T-cell (primary cell): ENCODE data around the gene DCAF4. TPM values are rescaled to one million over a fixed set of nuclear protein-coding genes. Genes with fewer than 3 reads are reported as not detected.

ENCODE experiments used
- ATAC-seq, 4 experiments: fragments of 200-7000 bp in 3 of 4; fragments of 150-1000 bp in 1 of 4; cut with Tn5 transposase; replicated peaks in 1 of 4; 1 replicate in 3 of 4; 2 replicates in 1 of 4; pipeline ENCODE4 v1.10.0; 2021; ENCODE audit warnings: moderate library complexity in 3 of 4, mild to moderate bottlenecking in 2 of 4, moderate number of reproducible peaks in 1 of 4
- CTCF ChIA-PET, 2 donors: fragments of 300-600 bp; sonication (Branson Sonifier 250); formaldehyde crosslinking; loops; one replicate each; lab custom pipeline; 2022; ENCODE audit warnings: antibody characterized with exemption in 2 of 2; lab: Charles Lee
- POLR2A ChIA-PET, 2 donors: fragments of 300-600 bp; sonication (Branson Sonifier 250); formaldehyde crosslinking; loops; one replicate each; lab custom pipeline; 2022; ENCODE audit warnings: antibody characterized with exemption in 2 of 2; lab: Charles Lee
- DNase-seq, 35 experiments: peaks; one replicate each; pipeline versions ENCODE4 v3.0.0 to v3.0.0-alpha.2; 2013 to 2023
- H3K27ac ChIP-seq: one replicate; pipeline ENCODE4 v1.5.1; 2013; ENCODE audit warnings: low read length
- H3K27me3 ChIP-seq, 2 experiments: replicated peaks in 1 of 2; 1 replicate in 1 of 2; 2 replicates in 1 of 2; pipeline versions ENCODE4 v1.6.1 to v1.7.0; 2013; ENCODE audit warnings: low read length in 1 of 2, mixed read lengths in 1 of 2; ENCODE audit not compliant: control insufficient read depth in 2 of 2, insufficient read depth in 2 of 2; ENCODE audit errors: extremely low read depth in 1 of 2
- H3K36me3 ChIP-seq, 2 donors: 1 replicate in 1 of 2; 2 replicates in 1 of 2; pipeline versions ENCODE4 v1.6.1 to v1.7.0; 2013; ENCODE audit warnings: low read length in 1 of 2; ENCODE audit not compliant: control insufficient read depth in 2 of 2, insufficient read depth in 1 of 2; ENCODE audit errors: extremely low read depth in 1 of 2
- H3K4me1 ChIP-seq, 2 experiments: 1 replicate in 1 of 2; 2 replicates in 1 of 2; pipeline versions ENCODE4 v1.6.1 to v1.7.0; 2013; ENCODE audit warnings: low read length in 2 of 2, mixed read lengths in 1 of 2; ENCODE audit not compliant: insufficient read depth in 2 of 2, control insufficient read depth in 1 of 2; ENCODE audit errors: extremely low read depth in 1 of 2
- H3K4me3 ChIP-seq, 2 donors: 1 replicate in 1 of 2; 2 replicates in 1 of 2; pipeline versions ENCODE4 v1.5.1 to v1.7.0; 2013; ENCODE audit warnings: mild to moderate bottlenecking in 2 of 2, low read length in 1 of 2, moderate library complexity in 1 of 2; ENCODE audit not compliant: control insufficient read depth in 1 of 2; ENCODE audit errors: extremely low read depth in 1 of 2
- H3K9me3 ChIP-seq: 2 replicates; pipeline ENCODE4 v1.7.0; 2013
- H3K27ac Mint-ChIP-seq, 2 donors: one replicate each; pipeline ENCODE4 v1.8.0; 2020 to 2021; ENCODE audit warnings: mild to moderate bottlenecking in 2 of 2, mixed read lengths in 2 of 2
- H3K27me3 Mint-ChIP-seq, 2 donors: one replicate each; pipeline ENCODE4 v1.8.0; 2021 to 2022; ENCODE audit warnings: mixed read lengths in 2 of 2
- H3K36me3 Mint-ChIP-seq: one replicate; pipeline ENCODE4 v1.8.0; 2021; ENCODE audit warnings: mixed read lengths
- H3K4me1 Mint-ChIP-seq, 3 donors: one replicate each; pipeline ENCODE4 v1.8.0; 2020 to 2022; ENCODE audit warnings: mixed read lengths in 3 of 3, mild to moderate bottlenecking in 1 of 3
- H3K4me3 Mint-ChIP-seq, 3 donors: one replicate each; pipeline ENCODE4 v1.8.0; 2020 to 2022; ENCODE audit warnings: mild to moderate bottlenecking in 3 of 3, mixed read lengths in 3 of 3, moderate library complexity in 3 of 3
- H3K9me3 Mint-ChIP-seq, 3 donors: one replicate each; pipeline ENCODE4 v1.8.0; 2020 to 2022; ENCODE audit warnings: mixed read lengths in 3 of 3
- WGBS: methylation state at CpG from one replicate; pipeline ENCODE4 v1.1.5; 2013; ENCODE audit warnings: missing lambda C conversion rate; ENCODE audit not compliant: insufficient coverage; 5-methylcytosine and 5-hydroxymethylcytosine counted together
- total RNA-seq, 35 experiments: library from RNA in 6 of 35; stranded (reverse) in 6 of 35; fragments of 120-200 nt in 1 of 35; gene quantifications; one replicate each; pipeline versions ENCODE4 v1.2.1 to v1.2.4 and lab custom pipeline; 2013 to 2026

Gene DCAF4
- total RNA-seq, 5 donors from 2014 or later (not counting 1 experiment from before 2014, with no cell fraction given) = 21.3 to 36.4 (median 25.4) TPM

GRCh38 chr14:72975770-72976169, 49.5 kb downstream of the DCAF4 start:
- no peak for ATAC-seq
- no peak overlapping the region for H3K27ac ChIP-seq
- Mint-ChIP-seq H3K27ac (no peak overlapping the region), H3K27me3 (no peaks in the 10 kb centered on the region), H3K36me3 (peaks cover 51% of the 10 kb centered on the region), H3K9me3 (no peaks in the 10 kb centered on the region), H3K4me1 (no peaks in the 10 kb centered on the region), H3K4me3 (no peak overlapping the region)
- H3K4me1 ChIP-seq = no peaks in the 10 kb centered on the region
- no peak overlapping the region for H3K4me3 ChIP-seq
- H3K9me3 ChIP-seq = no peaks in the 10 kb centered on the region
- no CpG with 5 or more reads among the region's 4 CpGs for WGBS
- no peaks in the 10 kb centered on the region for H3K27me3 ChIP-seq
- no peak for DNase-seq
- H3K36me3 ChIP-seq = peaks cover 21 to 64% of the 10 kb centered on the region in 2 donors
- POLR2A ChIA-PET = no interaction called here
- CTCF ChIA-PET = no interaction called here

- H3K9me3 ChIP-seq = no peaks in the 10 kb centered on the region
- ChIA-PET POLR2A (no interaction called here), CTCF (interaction anchor here in 1 of 2 donors (1.6 kb wide), 1 partner anchor 30 kb away, joined by 3 read pairs; no protein-coding TSS in a partner anchor)
- no peaks in the 10 kb centered on the region for H3K27me3 ChIP-seq
- H3K36me3 Mint-ChIP-seq = peaks cover 55% of the 10 kb centered on the region
- H3K27ac ChIP-seq = no peak overlapping the region
- H3K4me3 Mint-ChIP-seq = no peak overlapping the region
- H3K4me3 ChIP-seq = no peak overlapping the region
- H3K4me1 Mint-ChIP-seq = no peaks in the 10 kb centered on the region
- no peaks in the 10 kb centered on the region for H3K9me3 Mint-ChIP-seq
- peaks cover 16 to 60% of the 10 kb centered on the region in 2 donors for H3K36me3 ChIP-seq
- no peaks in the 10 kb centered on the region for H3K4me1 ChIP-seq
- no peaks in the 10 kb centered on the region for H3K27me3 Mint-ChIP-seq
- DNase-seq (no peak), ATAC-seq (no peak)
- H3K27ac Mint-ChIP-seq = no peak overlapping the region
- WGBS = 89% methylated on average over 6 of the region's 9 CpGs
These were observed 52.6 kb downstream of the DCAF4 start for GRCh38 chr14:72978856-72979255.

- Histone ChIP-seq H3K4me1 (no peaks in the 10 kb centered on the region), H3K4me3 (no peak overlapping the region), H3K9me3 (no peaks in the 10 kb centered on the region), H3K27me3 (no peaks in the 10 kb centered on the region), H3K36me3 (peaks cover 17 to 46% of the 10 kb centered on the region in 2 donors), H3K27ac (no peak overlapping the region)
- POLR2A ChIA-PET = interaction anchor here in 1 of 2 donors (0.6 kb wide), 1 partner anchor 125 kb away, joined by 3 read pairs; no protein-coding TSS in a partner anchor
- Mint-ChIP-seq H3K36me3 (peaks cover 59% of the 10 kb centered on the region), H3K27me3 (no peaks in the 10 kb centered on the region), H3K4me3 (no peak overlapping the region), H3K9me3 (no peaks in the 10 kb centered on the region), H3K27ac (no peak overlapping the region), H3K4me1 (no peaks in the 10 kb centered on the region)
- DNase-seq (no peak), ATAC-seq (no peak)
- CTCF ChIA-PET = no interaction called here
- 98% methylated on average over 5 of the region's 8 CpGs for WGBS
These were observed 54.6 kb downstream of the DCAF4 start for GRCh38 chr14:72980863-72981262.

- ChIA-PET POLR2A (interaction anchor here in 1 of 2 donors (0.7 kb wide), 1 partner anchor 759 kb away, joined by 3 read pairs; no protein-coding TSS in a partner anchor), CTCF (interaction anchor here (0.6 to 0.7 kb wide), 2 partner anchors 384 to 1169 kb away, joined by 3 read pairs; no protein-coding TSS in a partner anchor)
- H3K4me3 Mint-ChIP-seq = no peak overlapping the region
These were observed 56.0 kb downstream of the DCAF4 start for GRCh38 chr14:72982146-72982708.

GRCh38 chr14:72986214-72986613, 60.0 kb downstream of the DCAF4 start:
- no peaks in the 10 kb centered on the region for H3K9me3 ChIP-seq
- Mint-ChIP-seq H3K4me3 (no peak overlapping the region), H3K36me3 (peaks cover 53% of the 10 kb centered on the region), H3K27me3 (no peaks in the 10 kb centered on the region), H3K4me1 (no peaks in the 10 kb centered on the region), H3K27ac (no peak overlapping the region), H3K9me3 (no peaks in the 10 kb centered on the region)
- no peaks in the 10 kb centered on the region for H3K4me1 ChIP-seq
- H3K36me3 ChIP-seq = peaks cover 10 to 28% of the 10 kb centered on the region in 2 donors
- ChIA-PET CTCF (interaction anchor here in 1 of 2 donors (0.6 kb wide), 1 partner anchor 361 kb away, joined by 5 read pairs; no protein-coding TSS in a partner anchor), POLR2A (no interaction called here)
- no peaks in the 10 kb centered on the region for H3K27me3 ChIP-seq
- H3K4me3 ChIP-seq = no peak overlapping the region
- DNase-seq = no peak
- 80% methylated on average over 1 of the region's 3 CpGs for WGBS
- H3K27ac ChIP-seq = no peak overlapping the region
- ATAC-seq = no peak

More at GRCh38 chr14:72982146-72982708, 56.0 kb downstream of the DCAF4 start:
- DNase-seq (no peak), ATAC-seq (no peak)
- no peak overlapping the region for H3K27ac ChIP-seq
- H3K36me3 Mint-ChIP-seq = peaks cover 60% of the 10 kb centered on the region
- H3K9me3 ChIP-seq = no peaks in the 10 kb centered on the region
- peaks cover 17 to 43% of the 10 kb centered on the region in 2 donors for H3K36me3 ChIP-seq
- no peaks in the 10 kb centered on the region for H3K9me3 Mint-ChIP-seq
- H3K4me1 ChIP-seq = no peaks in the 10 kb centered on the region
- WGBS = no CpG with 5 or more reads among the region's 3 CpGs
- H3K4me3 ChIP-seq = no peak overlapping the region
- no peaks in the 10 kb centered on the region for H3K4me1 Mint-ChIP-seq
- H3K27me3 ChIP-seq = no peaks in the 10 kb centered on the region
- H3K27me3 Mint-ChIP-seq = no peaks in the 10 kb centered on the region
- H3K27ac Mint-ChIP-seq = no peak overlapping the region

- ATAC-seq = no peak
These were observed 60.6 kb downstream of the DCAF4 start for GRCh38 chr14:72986857-72987256.

More at GRCh38 chr14:72986857-72987256, 60.6 kb downstream of the DCAF4 start:
- H3K27me3 Mint-ChIP-seq = no peaks in the 10 kb centered on the region
- Histone ChIP-seq H3K27me3 (no peaks in the 10 kb centered on the region), H3K4me3 (no peak overlapping the region), H3K27ac (no peak overlapping the region), H3K4me1 (no peaks in the 10 kb centered on the region), H3K9me3 (no peaks in the 10 kb centered on the region), H3K36me3 (peaks cover 10 to 22% of the 10 kb centered on the region in 2 donors)
- no peaks in the 10 kb centered on the region for H3K9me3 Mint-ChIP-seq
- POLR2A ChIA-PET = no interaction called here
- H3K4me3 Mint-ChIP-seq = no peak overlapping the region
- CTCF ChIA-PET = no interaction called here
- WGBS = 100% methylated on average over 1 of the region's 2 CpGs
- H3K4me1 Mint-ChIP-seq = no peaks in the 10 kb centered on the region
- peaks cover 51% of the 10 kb centered on the region for H3K36me3 Mint-ChIP-seq
- H3K27ac Mint-ChIP-seq = no peak overlapping the region
- DNase-seq = no peak
